Stimulated activated CD8-positive, alpha-beta memory T cell treated with anti-CD3 and anti-CD28 coated beads, Interleukin-12 subunit alpha, Interleukin-12 subunit beta, amount 100 ng/mL, for 24 hours (primary cell): ENCODE results near the gene FADD.

Experiments used
- DNase-seq: peaks from one replicate; pipeline ENCODE4 v3.0.0-alpha.2; 2020; ENCODE audit errors: extremely low read depth

Gene FADD

DNA sequence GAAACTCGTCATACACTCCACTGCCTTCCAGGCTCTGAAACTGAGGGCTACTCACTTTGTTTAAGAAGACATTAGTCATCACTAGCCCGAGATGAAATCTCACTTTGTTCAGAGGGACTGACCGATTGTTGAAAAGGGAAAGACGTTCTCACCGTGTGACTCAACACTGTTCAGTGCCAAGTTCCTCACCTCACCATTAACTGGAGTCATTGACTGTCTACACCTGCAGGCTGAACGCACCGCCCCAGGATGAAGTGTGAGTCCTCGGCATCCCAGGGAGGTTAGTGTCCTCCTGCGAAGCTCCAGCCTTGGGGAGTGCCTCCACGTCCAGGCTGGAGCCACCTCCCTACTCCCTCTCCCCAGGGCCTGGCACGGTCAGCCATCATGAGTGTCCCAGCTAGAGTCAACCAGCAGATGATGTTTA lies 30.4 kb downstream of the FADD start:
- no peak for DNase-seq

DNA sequence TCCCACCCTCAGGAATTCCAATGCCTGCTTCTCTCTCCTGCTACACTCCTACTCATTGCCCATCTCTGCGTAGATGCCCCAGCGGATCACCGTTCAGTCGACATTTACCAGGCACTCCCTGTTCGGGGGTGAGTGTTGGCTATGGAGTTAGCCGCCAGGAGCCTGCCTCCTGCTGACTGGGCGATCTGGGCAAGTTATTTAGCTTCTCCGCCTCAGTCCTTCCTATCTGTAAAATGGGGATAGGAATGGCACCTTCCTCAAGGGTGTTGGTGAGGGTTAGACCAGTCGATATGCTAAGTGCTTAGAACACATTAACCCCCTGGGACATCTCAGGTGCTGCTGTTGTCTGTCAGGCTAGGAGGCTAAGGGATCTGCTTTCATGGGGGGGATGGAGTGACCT lies 30.9 kb downstream of the FADD start:
- DNase-seq, result no peak

DNA sequence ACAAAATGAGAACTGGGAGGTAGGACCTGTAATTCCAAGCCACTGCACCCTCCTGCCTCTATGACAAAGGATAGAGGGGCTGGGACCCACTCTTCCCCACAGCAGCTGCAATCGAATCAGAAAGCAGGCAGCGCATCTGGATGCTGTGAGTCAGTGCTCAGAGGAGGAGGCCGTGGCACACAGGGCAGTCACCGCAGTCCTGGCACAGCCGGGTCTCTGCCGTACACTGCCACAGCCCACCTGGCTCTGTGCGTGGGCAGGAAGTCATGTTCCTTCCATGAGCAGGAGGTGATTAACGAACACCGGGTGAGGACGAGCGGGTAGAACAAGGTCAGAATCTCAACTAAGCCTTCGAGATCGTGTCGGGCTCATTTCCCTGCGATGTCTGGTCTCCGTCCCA lies 37.2 kb downstream of the FADD start:
- DNase-seq, result no peak

DNA sequence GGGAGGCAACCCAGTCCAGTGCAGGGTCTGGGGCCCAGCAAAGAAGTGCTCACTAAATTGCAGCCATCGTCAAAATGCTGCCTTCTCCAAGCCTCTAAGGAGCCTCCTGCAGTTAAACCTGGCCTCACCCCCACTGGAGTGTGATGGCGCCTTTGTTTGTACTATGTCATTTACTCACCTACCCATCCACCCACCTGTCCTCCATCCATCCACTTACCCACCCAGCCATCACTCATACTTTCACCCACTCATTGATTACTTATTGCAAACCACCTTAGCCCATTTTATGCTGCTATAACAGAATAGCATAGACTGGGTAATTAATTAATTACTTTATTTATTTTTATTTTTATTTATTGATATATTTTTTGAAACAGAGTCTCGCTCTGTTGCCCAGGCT lies 38.6 kb downstream of the FADD start:
- no peak for DNase-seq

DNA sequence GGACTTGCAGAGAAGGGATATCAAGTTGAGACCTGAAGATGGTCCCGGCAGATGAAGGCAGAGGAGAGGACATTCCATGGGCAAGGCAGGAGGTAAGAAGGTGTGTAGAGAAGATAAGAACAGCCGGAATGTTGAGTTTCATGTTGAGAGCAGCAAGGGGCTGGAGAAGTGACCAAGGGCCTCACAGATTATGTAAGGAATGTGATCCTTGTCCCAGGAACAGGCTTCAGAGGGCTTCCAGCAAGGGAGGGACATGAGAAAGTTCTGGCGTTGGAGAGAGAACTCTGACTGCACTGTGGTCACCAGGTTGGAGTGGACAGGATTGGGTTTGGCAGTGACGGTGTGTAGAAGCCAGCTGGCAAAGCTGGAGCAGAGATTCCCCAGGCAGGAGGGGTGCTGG lies 39.8 kb downstream of the FADD start:
- DNase-seq, result no peak

DNA sequence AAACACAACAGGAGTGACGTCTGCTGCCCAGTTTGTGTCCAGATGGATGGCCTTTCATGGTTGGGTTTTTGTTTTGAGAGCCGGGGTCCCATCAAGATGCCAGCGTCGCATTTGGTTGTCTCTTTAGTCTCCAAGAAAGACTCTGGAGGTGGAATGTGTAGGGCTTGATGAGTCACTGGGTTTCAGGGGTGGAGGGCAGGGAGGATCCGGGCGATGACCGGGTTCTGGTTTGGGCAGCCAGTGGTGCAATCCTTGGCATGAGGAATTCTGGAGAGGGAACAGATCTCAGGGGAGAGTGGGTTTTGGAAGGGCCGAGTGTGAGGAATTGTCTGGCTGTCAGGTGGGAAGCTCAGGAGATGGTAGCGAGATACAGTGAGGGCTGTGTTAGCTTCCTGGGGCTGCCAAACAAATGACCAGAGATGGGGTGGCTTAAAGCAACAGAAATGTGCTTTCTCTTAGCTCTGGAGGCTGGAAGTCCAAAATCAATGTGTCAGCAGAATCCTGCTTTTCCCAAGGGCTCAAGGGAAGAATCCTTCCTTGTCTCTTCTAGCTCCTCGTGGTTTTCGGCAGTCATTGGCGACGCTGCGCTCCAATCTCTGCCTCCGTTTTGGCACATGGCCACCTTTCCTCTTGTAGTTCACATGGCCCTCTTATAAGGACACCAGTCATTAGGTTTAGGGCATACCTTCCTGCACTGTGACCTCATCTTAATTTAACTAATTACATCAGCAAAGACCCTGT lies 41.0 kb downstream of the FADD start:
- no peak for DNase-seq

DNA sequence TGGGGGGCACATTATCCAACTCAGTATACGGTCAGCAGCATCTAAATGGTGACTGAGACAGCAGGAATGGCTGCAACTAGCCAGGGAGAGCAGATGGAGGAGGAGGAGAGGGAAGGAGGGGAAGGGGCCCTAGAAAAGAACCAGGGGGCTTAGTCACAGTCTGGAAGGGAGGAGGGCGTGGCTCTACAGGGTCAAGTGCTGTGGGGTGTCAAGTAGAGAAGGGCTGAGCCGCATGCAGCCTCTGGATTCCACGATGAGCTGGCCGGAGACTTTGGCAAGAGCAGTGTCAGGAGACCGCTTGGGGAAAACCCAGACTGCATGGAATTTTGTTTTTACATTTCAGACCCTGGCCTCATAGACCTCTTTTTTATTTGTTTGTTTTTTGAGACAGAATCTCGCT lies 41.6 kb downstream of the FADD start:
- DNase-seq, result no peak

DNA sequence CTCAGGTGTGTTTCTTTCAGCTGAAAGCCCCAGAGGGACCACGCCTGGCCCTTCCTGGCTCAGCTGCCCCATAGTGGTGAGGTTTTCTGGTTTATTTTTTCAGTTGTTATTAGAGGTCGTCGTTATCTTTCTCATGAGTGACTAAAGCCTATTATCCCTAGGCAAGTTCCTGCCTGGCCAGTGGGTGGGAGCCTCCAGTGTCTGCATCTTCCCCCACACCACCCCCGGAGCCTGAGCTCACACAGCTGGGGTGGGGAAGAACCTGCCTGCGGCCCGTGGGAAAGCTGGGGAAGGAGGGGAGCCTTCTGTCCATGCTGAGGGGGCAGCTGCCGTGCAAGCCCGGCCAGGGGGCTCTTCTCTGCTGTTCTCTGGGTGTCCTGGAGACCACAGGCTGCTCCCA lies 43.1 kb downstream of the FADD start:
- DNase-seq, result no peak

DNA sequence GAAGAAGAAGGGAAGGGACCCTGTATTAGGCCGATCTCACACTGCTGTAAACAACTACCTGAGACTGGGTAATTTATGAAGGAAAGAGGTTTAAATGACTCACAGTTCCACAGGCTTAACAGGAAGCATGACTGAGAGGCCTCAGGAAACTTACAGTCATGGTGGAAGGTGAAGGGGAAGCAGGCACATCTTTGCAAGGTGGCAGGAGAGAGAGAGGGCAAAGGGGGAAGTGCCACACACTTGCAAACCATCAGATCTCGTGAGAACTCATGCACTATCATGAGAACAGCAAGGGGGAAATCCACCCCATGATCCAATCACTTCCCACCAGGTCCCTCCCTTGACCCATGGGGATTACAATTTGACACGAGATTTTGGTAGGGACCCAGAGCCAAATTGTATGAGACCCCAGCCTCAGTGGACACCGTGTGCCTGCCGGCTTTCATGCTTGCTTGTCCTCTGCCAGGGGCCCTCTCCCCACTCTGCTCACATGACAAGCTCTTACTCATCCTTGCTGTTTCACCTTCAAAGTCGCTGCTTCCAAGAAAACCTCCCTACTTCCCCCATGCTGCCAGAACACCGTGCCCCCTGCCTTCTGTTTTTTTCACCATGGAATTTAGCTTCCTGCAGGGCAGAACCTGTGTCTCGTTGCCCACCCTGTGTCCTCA lies 44.1 kb downstream of the FADD start:
- DNase-seq, result no peak

DNA sequence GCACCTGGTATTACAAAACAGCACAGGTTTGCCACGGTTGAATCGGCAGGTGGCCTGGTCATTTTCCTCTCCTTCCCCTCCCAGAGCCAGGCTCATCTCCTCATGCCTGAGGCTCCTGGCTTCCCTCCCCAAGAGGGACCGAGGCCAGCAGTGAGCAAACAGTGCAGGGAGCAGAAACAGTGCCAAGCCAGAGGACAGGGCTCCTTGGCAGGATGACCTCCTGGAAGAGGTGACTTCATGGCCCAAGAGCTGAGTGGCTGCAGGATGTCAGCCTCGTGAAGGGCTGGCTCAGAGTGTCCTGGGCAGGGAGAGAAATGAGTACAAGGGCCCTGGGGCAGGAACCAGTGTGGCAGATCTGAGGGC lies 44.6 kb downstream of the FADD start:
- DNase-seq, result no peak

DNA sequence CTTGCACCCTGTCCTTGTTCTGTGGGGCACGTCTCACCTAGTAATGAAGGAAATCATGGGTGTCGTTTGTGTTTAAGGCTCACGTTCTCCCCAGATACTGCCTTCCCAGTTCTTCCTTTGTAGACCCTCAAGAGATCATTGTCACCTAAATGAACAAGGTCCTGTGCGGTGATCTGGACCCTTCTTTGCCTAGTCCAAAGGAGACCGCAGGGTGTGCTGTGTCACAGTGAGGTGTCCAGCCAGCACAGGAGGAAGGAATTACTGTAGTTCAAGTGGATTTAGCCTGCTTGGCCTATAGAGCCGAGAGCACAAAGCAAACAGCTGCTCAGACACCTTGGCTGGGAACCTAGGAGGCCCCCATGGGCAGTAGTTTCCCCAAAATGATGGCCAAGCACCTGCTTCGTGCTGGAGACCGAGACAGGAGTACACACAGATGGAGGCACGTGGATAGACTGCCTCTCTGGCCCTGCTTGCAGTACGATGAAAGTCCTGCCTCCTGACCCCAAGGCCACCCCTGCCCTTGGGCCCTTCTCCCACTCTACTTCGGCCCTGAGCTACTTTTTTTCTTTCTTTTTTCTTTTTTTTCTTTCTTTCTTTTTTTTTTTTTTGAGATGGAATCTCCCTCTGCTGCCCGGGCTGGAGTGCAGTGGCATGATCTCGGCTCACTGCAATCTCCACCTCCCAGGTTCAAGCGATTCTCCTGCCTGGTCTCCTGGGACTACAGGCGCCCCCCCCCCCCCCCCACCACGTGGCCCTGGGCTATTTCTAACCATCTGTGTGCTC lies 48.0 kb downstream of the FADD start:
- DNase-seq, result no peak

DNA sequence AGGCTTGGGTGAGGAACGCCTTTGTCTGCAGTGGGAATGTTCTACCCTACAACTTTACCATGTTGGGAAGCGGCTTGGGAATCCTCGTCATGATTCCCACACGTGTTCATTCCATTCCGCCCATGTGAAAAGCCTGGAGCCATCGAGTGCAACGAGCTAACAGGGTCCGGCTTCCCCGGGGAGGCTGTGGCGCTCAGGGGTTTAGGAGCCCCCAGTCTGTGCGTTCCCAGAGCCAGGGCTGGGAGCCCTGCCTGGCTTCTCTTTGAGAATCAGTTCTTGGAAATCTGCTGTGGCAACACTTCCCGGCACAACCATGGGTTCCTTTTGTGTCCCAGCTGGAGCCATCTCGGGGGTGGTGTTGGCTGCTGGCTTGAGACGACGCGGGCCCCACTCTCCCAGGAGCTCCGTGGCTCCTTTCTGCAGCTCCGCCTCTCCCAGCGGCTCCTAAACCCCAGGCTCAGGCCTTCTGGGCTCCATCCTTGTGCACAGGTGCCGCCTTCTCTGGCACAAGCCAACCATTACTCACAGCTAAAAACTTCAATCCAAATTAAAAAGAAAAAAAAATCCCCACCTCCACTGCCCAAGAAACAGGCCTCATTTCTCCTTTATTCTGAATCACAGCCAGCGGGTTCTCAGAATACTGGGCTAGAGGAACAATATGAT lies 48.7 kb downstream of the FADD start:
- DNase-seq, result no peak

DNA sequence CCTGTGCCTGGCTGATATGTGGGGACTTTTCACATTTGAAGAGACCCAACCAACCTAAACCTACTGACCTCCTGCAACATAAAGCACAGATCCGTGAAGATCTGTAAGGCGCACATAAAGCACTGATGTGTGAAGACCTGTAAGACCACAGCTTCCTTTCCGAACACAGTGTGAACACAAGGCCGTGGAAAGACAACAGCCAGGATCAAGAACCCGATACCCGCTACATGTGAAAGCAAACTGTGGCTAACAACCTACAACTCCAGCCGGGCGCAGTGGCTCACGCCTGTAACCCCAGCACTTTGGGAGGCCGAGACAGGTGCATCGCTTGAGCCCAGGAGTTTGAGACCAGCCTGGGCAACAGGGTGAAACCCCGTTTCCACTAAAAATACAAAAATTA lies 49.7 kb downstream of the FADD start:
- DNase-seq, result no peak

DNA sequence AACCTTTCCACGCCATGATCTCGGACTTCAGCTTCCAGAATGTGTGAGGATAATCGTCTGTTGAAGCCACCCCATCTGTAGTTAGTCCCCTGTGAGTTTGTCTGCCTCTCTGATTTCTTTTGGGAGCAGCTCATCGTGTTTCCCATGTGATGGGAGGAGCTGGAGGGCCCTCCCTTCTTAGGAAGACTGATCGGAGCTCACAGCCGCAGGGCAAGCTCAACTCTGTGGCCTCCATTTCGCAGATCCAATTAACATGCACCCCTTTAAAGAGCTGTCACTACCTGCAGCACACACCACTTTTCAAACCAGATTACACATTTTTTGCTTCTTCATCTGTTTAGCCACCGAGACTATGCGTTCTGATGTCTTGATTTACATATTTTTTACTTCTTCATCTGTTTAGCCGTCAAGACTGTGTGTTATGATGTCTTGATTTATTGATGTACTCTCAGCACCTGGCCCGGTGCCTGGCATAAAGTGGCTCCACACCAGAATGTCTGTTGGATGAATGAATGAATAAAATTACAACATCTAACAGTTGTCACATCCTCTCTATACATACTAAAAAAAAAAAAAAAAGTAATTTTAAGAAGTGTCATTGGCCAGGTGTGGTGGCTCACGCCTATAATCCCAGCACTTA lies 52.5 kb downstream of the FADD start:
- DNase-seq, result no peak
